SU-DHL-6 (cell line): ENCODE results near the gene MYO5C.

ENCODE experiments used
- H2AFZ ChIP-seq: fragments of 200-600 bp; sonication (generic); 2 replicates; pipeline ENCODE4 v1.6.1; 2014; ENCODE audit warnings: low read depth, mild to moderate bottlenecking, moderate library complexity, mixed read lengths, antibody characterized with exemption, low read length; ENCODE audit not compliant: severe bottlenecking
- H3F3A ChIP-seq: fragments of 200-600 bp; shearing (Covaris generic); 2 replicates; pipeline ENCODE4 v1.6.0; 2016; ENCODE audit warnings: antibody characterized with exemption, mild to moderate bottlenecking; ENCODE audit not compliant: insufficient read depth
- H3K27ac ChIP-seq: fragments of 200-600 bp; sonication (generic); 2 replicates; pipeline ENCODE4 v1.5.1; 2016; ENCODE audit warnings: low read depth, mild to moderate bottlenecking, low read length, moderate library complexity, mixed read lengths
- H3K27me3 ChIP-seq: fragments of 200-600 bp; sonication (generic), shearing (Covaris generic); 2 replicates; pipeline ENCODE4 v1.6.0; 2014; ENCODE audit warnings: mild to moderate bottlenecking, low read length
- H3K36me3 ChIP-seq: fragments of 200-600 bp; sonication (generic); 2 replicates; pipeline ENCODE4 v1.6.1; 2014; ENCODE audit warnings: mild to moderate bottlenecking, low read length, mixed read lengths
- H3K4me2 ChIP-seq: fragments of 300-600, 200-600 bp; shearing (Covaris generic), sonication (generic); 2 replicates; pipeline ENCODE4 v1.6.0; 2014; ENCODE audit warnings: low read length, low read depth, mild to moderate bottlenecking; ENCODE audit not compliant: poor library complexity, severe bottlenecking
- H3K4me3 ChIP-seq: fragments of 200-600 bp; sonication (generic); 2 replicates; pipeline ENCODE4 v1.5.1; 2014; ENCODE audit warnings: antibody characterized with exemption, low read length, mild to moderate bottlenecking, mixed read lengths; ENCODE audit not compliant: insufficient read depth, poor library complexity, severe bottlenecking
- H3K79me2 ChIP-seq: fragments of 200-600 bp; sonication (generic); 2 replicates; pipeline ENCODE4 v1.6.1; 2014; ENCODE audit warnings: mild to moderate bottlenecking, low read length, moderate library complexity; ENCODE audit not compliant: insufficient read depth
- H3K9ac ChIP-seq: fragments of 200-600 bp; sonication (generic); 2 replicates; pipeline ENCODE4 v1.7.0; 2014; ENCODE audit warnings: mild to moderate bottlenecking, low read length
- H3K9me2 ChIP-seq: fragments of 200-600 bp; sonication (generic); replicated peaks from 2 replicates; pipeline ENCODE4 v1.6.1; 2014; ENCODE audit warnings: low read length; ENCODE audit not compliant: insufficient read depth
- H3K9me3 ChIP-seq: fragments of 200-600 bp; sonication (generic); 2 replicates; pipeline ENCODE4 v1.6.1; 2014; ENCODE audit warnings: low read length, mixed read lengths; ENCODE audit not compliant: insufficient read depth
- H4K20me1 ChIP-seq: fragments of 200-600 bp; sonication (generic); 2 replicates; pipeline ENCODE4 v1.6.1; 2014; ENCODE audit warnings: low read depth, mild to moderate bottlenecking, antibody characterized with exemption, low read length, moderate library complexity, mixed read lengths
- CTCF ChIP-seq: fragments of 200-600 bp; sonication (generic); IDR thresholded peaks from one replicate; pipeline ENCODE4 v1.5.1; 2017; ENCODE audit warnings: antibody characterized with exemption, mild to moderate bottlenecking, low read length, moderate library complexity; ENCODE audit not compliant: insufficient read depth, poor library complexity, severe bottlenecking
- EZH2phosphoT487 ChIP-seq: fragments of 200-600 bp; sonication (generic), shearing (Covaris generic); conservative IDR thresholded peaks from 2 replicates; pipeline ENCODE4 v1.6.1; 2018; ENCODE audit warnings: mild to moderate bottlenecking, antibody characterized with exemption, low read length, moderate library complexity, mixed read lengths

MYO5C gene

GRCh38 chr15:52180196-52180835 lies 115.3 kb downstream of the MYO5C start:
- Histone ChIP-seq H3K9me3 (no peaks in the 10 kb centered on the region), H3K79me2 (peaks cover 29% of the 10 kb centered on the region), H3K4me3 (peak overlapping the region; percentile 76), H3F3A (peaks cover 35% of the 10 kb centered on the region), H3K27ac (peak overlapping the region; percentile 91), H3K36me3 (no peaks in the 10 kb centered on the region), H3K4me2 (peak overlapping the region; percentile 94), H3K9ac (peak overlapping the region; percentile 80), H4K20me1 (no peaks in the 10 kb centered on the region), H3K9me2 (no peaks in the 10 kb centered on the region), H3K27me3 (no peaks in the 10 kb centered on the region), H2AFZ (peak overlapping the region; percentile 69)
- TF ChIP-seq EZH2phosphoT487: no peak

- TF ChIP-seq CTCF (no peak), EZH2phosphoT487 (no peak)
Measured at GRCh38 chr15:52179278-52180195, 116.1 kb downstream of the MYO5C start.

GRCh38 chr15:52178765-52179164 lies 116.8 kb downstream of the MYO5C start:
- no peaks in the 10 kb centered on the region for H3K9me2 ChIP-seq
- peak overlapping the region; percentile 91 for H3K27ac ChIP-seq
- H3K79me2 ChIP-seq: peaks cover 37% of the 10 kb centered on the region
- H3K27me3 ChIP-seq: no peaks in the 10 kb centered on the region
- peaks cover 35% of the 10 kb centered on the region for H3F3A ChIP-seq
- H3K36me3 ChIP-seq: no peaks in the 10 kb centered on the region
- no peak overlapping the region for H2AFZ ChIP-seq
- H3K9me3 ChIP-seq: no peaks in the 10 kb centered on the region
- peak overlapping the region; percentile 80 for H3K9ac ChIP-seq
- peak overlapping the region; percentile 94 for H3K4me2 ChIP-seq
- H4K20me1 ChIP-seq: no peaks in the 10 kb centered on the region
- no peak for TF ChIP-seq EZH2phosphoT487
- no peak for TF ChIP-seq CTCF
- peak overlapping the region; percentile 76 for H3K4me3 ChIP-seq

More at GRCh38 chr15:52179278-52180195, 116.1 kb downstream of the MYO5C start:
- Histone ChIP-seq H3K4me3 (peak overlapping the region; percentile 76), H3K9ac (peak overlapping the region; percentile 80), H2AFZ (peak overlapping the region; percentile 69), H3K79me2 (peaks cover 35% of the 10 kb centered on the region), H3K27me3 (no peaks in the 10 kb centered on the region), H3K9me3 (no peaks in the 10 kb centered on the region), H4K20me1 (no peaks in the 10 kb centered on the region), H3K9me2 (no peaks in the 10 kb centered on the region), H3K4me2 (peak overlapping the region; percentile 94), H3K36me3 (no peaks in the 10 kb centered on the region), H3F3A (peaks cover 35% of the 10 kb centered on the region), H3K27ac (peak overlapping the region; percentile 91)
